Erythroblast (primary cell): Measurements from ENCODE around the gene ETAA1.

Source experiments
- DNase-seq, 2 experiments: peaks; one replicate each; lab custom pipeline; 2025; lab: John Stamatoyannopoulos, UW
- GATA1 ChIP-seq: IDR thresholded peaks from 2 replicates; pipeline ENCODE4 v1.6.1; 2011; ENCODE audit warnings: low read depth, mild to moderate bottlenecking, control low read depth, low read length, moderate library complexity
- POLR2A ChIP-seq: IDR thresholded peaks from 2 replicates; pipeline ENCODE4 v1.6.1; 2011; ENCODE audit warnings: mild to moderate bottlenecking, low read length

The ETAA1 gene

GRCh38 chr2:67397143-67397986, at the start of gene ETAA1:
ETAA1 (plus strand) TSS chr2:67397333; CDS start chr2:67397449, 116 bp downstream.
- TF ChIP-seq GATA1: no peak
- peak; percentile 74 for TF ChIP-seq POLR2A
- peak; percentile 94 to 96 for DNase-seq

GRCh38 chr2:67366832-67367412, 30.2 kb upstream of the ETAA1 start:
- DNase-seq: no peak

GRCh38 chr2:67374481-67374880, 22.7 kb upstream of the ETAA1 start:
- no peak for DNase-seq
- TF ChIP-seq POLR2A: no peak
- TF ChIP-seq GATA1: no peak

More at GRCh38 chr2:67366832-67367412, 30.2 kb upstream of the ETAA1 start:
- no peak for TF ChIP-seq GATA1
- no peak for TF ChIP-seq POLR2A

GRCh38 chr2:67374949-67375348, 22.2 kb upstream of the ETAA1 start:
- TF ChIP-seq POLR2A: no peak
- TF ChIP-seq GATA1: no peak
- no peak for DNase-seq

- no peak for TF ChIP-seq POLR2A
- TF ChIP-seq GATA1: no peak
These were observed 18.6 kb upstream of the ETAA1 start for GRCh38 chr2:67378555-67378954.

GRCh38 chr2:67379048-67379447, 18.1 kb upstream of the ETAA1 start:
- TF ChIP-seq GATA1 (no peak), POLR2A (no peak)

More at GRCh38 chr2:67378555-67378954, 18.6 kb upstream of the ETAA1 start:
- no peak for DNase-seq

GRCh38 chr2:67384123-67384822, 12.9 kb upstream of the ETAA1 start:
- no peak for DNase-seq
- TF ChIP-seq GATA1 (no peak), POLR2A (no peak)

More at GRCh38 chr2:67379048-67379447, 18.1 kb upstream of the ETAA1 start:
- DNase-seq: no peak

GRCh38 chr2:67388680-67389079, 8.5 kb upstream of the ETAA1 start:
- no peak for DNase-seq

GRCh38 chr2:67389286-67389685, 7.8 kb upstream of the ETAA1 start:
- no peak for TF ChIP-seq GATA1
- no peak for TF ChIP-seq POLR2A
- no peak for DNase-seq

More at GRCh38 chr2:67388680-67389079, 8.5 kb upstream of the ETAA1 start:
- TF ChIP-seq GATA1 (no peak), POLR2A (no peak)

- TF ChIP-seq GATA1: no peak
- no peak for TF ChIP-seq POLR2A
- no peak for DNase-seq
These were observed 7.3 kb upstream of the ETAA1 start for GRCh38 chr2:67389788-67390187.

- no peak for DNase-seq
- no peak for TF ChIP-seq POLR2A
- TF ChIP-seq GATA1: no peak
These were observed 3.9 kb upstream of the ETAA1 start for GRCh38 chr2:67393237-67393636.

GRCh38 chr2:67394734-67395133, 2.4 kb upstream of the ETAA1 start:
- TF ChIP-seq GATA1 (no peak), POLR2A (no peak)
- DNase-seq: no peak

GRCh38 chr2:67399144-67399543, 2.0 kb downstream of the ETAA1 start:
- TF ChIP-seq POLR2A: no peak
- no peak for TF ChIP-seq GATA1
- no peak for DNase-seq

GRCh38 chr2:67399831-67400489, 2.8 kb downstream of the ETAA1 start:
- TF ChIP-seq GATA1 (no peak), POLR2A (no peak)
- no peak for DNase-seq
